Measurements from ENCODE around the gene CSN2.
"Not testable (repeated sequence)": the region's sequence is repeated elsewhere in the genome, so short reads cannot be mapped to it uniquely, and the experiment has no call there.

CSN2 gene

GRCh38 chr4:69970071-69970470 is 4.5 kb upstream of the CSN2 start:
- no peaks in the 10 kb centered on the region for H3K27me3 ChIP-seq (ENCODE audit: control insufficient read depth in 1 of 2, insufficient read depth in 2 of 2, low read length in 2 of 2)
- no peaks in the 10 kb centered on the region for H3K9me3 ChIP-seq (ENCODE audit: low read length)
- H3K36me3 ChIP-seq (ENCODE audit: insufficient read depth, low read length) = no peaks in the 10 kb centered on the region
- no peak overlapping the region for H3K9ac ChIP-seq (ENCODE audit: low read length)
- no peaks in the 10 kb centered on the region for H3K4me1 ChIP-seq (ENCODE audit: insufficient read depth, low read length)
- no peak overlapping the region for H3K4me3 ChIP-seq (ENCODE audit: low read depth in 1 of 2, low read length in 2 of 2)
- no peak overlapping the region for H3K27ac ChIP-seq (ENCODE audit: low read depth, low read length)

GRCh38 chr4:69957209-69957608 is 8.3 kb downstream of the CSN2 start:
- Histone ChIP-seq H3K27me3 (ENCODE audit: control insufficient read depth in 1 of 2, insufficient read depth in 2 of 2, low read length in 2 of 2) (no peaks in the 10 kb centered on the region), H3K4me3 (ENCODE audit: low read depth in 1 of 2, low read length in 2 of 2) (no peak overlapping the region), H3K36me3 (ENCODE audit: insufficient read depth, low read length) (no peaks in the 10 kb centered on the region), H3K4me1 (ENCODE audit: insufficient read depth, low read length) (no peaks in the 10 kb centered on the region), H3K9me3 (ENCODE audit: low read length) (no peaks in the 10 kb centered on the region), H3K27ac (ENCODE audit: low read depth, low read length) (no peak overlapping the region), H3K9ac (ENCODE audit: low read length) (no peak overlapping the region)

GRCh38 chr4:69951602-69952001 is 13.9 kb downstream of the CSN2 start:
- Histone ChIP-seq H3K36me3 (ENCODE audit: insufficient read depth, low read length) (no peaks in the 10 kb centered on the region), H3K27me3 (ENCODE audit: control insufficient read depth in 1 of 2, insufficient read depth in 2 of 2, low read length in 2 of 2) (no peaks in the 10 kb centered on the region), H3K4me3 (ENCODE audit: low read depth in 1 of 2, low read length in 2 of 2) (no peak overlapping the region), H3K4me1 (ENCODE audit: insufficient read depth, low read length) (no peaks in the 10 kb centered on the region), H3K9ac (ENCODE audit: low read length) (no peak overlapping the region), H3K9me3 (ENCODE audit: low read length) (no peaks in the 10 kb centered on the region), H3K27ac (ENCODE audit: low read depth, low read length) (no peak overlapping the region)

GRCh38 chr4:69936566-69936965 is 29.0 kb downstream of the CSN2 start:
- Histone ChIP-seq H3K4me3 (ENCODE audit: low read depth in 1 of 2, low read length in 2 of 2) (no peak overlapping the region), H3K4me1 (ENCODE audit: insufficient read depth, low read length) (no peaks in the 10 kb centered on the region)

GRCh38 chr4:69934150-69934549 is 31.4 kb downstream of the CSN2 start:
- no peaks in the 10 kb centered on the region for H3K4me1 ChIP-seq (ENCODE audit: insufficient read depth, low read length)
- H3K27ac ChIP-seq (ENCODE audit: low read depth, low read length) = no peak overlapping the region
- no peaks in the 10 kb centered on the region for H3K27me3 ChIP-seq (ENCODE audit: control insufficient read depth in 1 of 2, insufficient read depth in 2 of 2, low read length in 2 of 2)
- H3K4me3 ChIP-seq (ENCODE audit: low read depth in 1 of 2, low read length in 2 of 2) = no peak overlapping the region
- no peak overlapping the region for H3K9ac ChIP-seq (ENCODE audit: low read length)
- no peaks in the 10 kb centered on the region for H3K36me3 ChIP-seq (ENCODE audit: insufficient read depth, low read length)
- no peaks in the 10 kb centered on the region for H3K9me3 ChIP-seq (ENCODE audit: low read length)

More at GRCh38 chr4:69936566-69936965, 29.0 kb downstream of the CSN2 start:
- no peak overlapping the region for H3K27ac ChIP-seq (ENCODE audit: low read depth, low read length)
- H3K27me3 ChIP-seq (ENCODE audit: control insufficient read depth in 1 of 2, insufficient read depth in 2 of 2, low read length in 2 of 2) = no peaks in the 10 kb centered on the region
- no peak overlapping the region for H3K9ac ChIP-seq (ENCODE audit: low read length)
- H3K36me3 ChIP-seq (ENCODE audit: insufficient read depth, low read length) = no peaks in the 10 kb centered on the region
- H3K9me3 ChIP-seq (ENCODE audit: low read length) = no peaks in the 10 kb centered on the region

GRCh38 chr4:69930768-69931167 is 34.8 kb downstream of the CSN2 start, which contains the start of gene CSN1S1:
Gene CSN1S1, plus strand, starts transcription at chr4:69931068. Its CDS starts 1,488 bp downstream, at chr4:69932556.
- no peaks in the 10 kb centered on the region for H3K9me3 ChIP-seq (ENCODE audit: low read length)
- no peaks in the 10 kb centered on the region for H3K27me3 ChIP-seq (ENCODE audit: control insufficient read depth in 1 of 2, insufficient read depth in 2 of 2, low read length in 2 of 2)
- no peaks in the 10 kb centered on the region for H3K36me3 ChIP-seq (ENCODE audit: insufficient read depth, low read length)
- H3K27ac ChIP-seq (ENCODE audit: low read depth, low read length) = no peak within 1 kb of the TSS
- H3K4me3 ChIP-seq (ENCODE audit: low read depth in 1 of 2, low read length in 2 of 2) = no peak within 1 kb of the TSS
- H3K4me1 ChIP-seq (ENCODE audit: insufficient read depth, low read length) = no peaks in the 10 kb centered on the region
- H3K9ac ChIP-seq (ENCODE audit: low read length) = no peak within 1 kb of the TSS

- not testable (repeated sequence) for H3K9me3 ChIP-seq (ENCODE audit: low read length)
Measured at GRCh38 chr4:69923782-69924410, 41.6 kb downstream of the CSN2 start.

GRCh38 chr4:69920874-69921273 is 44.7 kb downstream of the CSN2 start:
- H3K4me1 ChIP-seq (ENCODE audit: insufficient read depth, low read length) = no peaks in the 10 kb centered on the region
- no peaks in the 10 kb centered on the region for H3K9me3 ChIP-seq (ENCODE audit: low read length)
- no peak overlapping the region for H3K4me3 ChIP-seq (ENCODE audit: low read depth in 1 of 2, low read length in 2 of 2)
- no peak overlapping the region for H3K27ac ChIP-seq (ENCODE audit: low read depth, low read length)
- no peaks in the 10 kb centered on the region for H3K36me3 ChIP-seq (ENCODE audit: insufficient read depth, low read length)
- H3K27me3 ChIP-seq (ENCODE audit: control insufficient read depth in 1 of 2, insufficient read depth in 2 of 2, low read length in 2 of 2) = no peaks in the 10 kb centered on the region
- H3K9ac ChIP-seq (ENCODE audit: low read length) = no peak overlapping the region

More at GRCh38 chr4:69923782-69924410, 41.6 kb downstream of the CSN2 start:
- not testable (repeated sequence) for H3K4me3 ChIP-seq (ENCODE audit: low read depth in 1 of 2, low read length in 2 of 2); H3K9ac ChIP-seq (ENCODE audit: low read length); H3K27ac ChIP-seq (ENCODE audit: low read depth, low read length); H3K27me3 ChIP-seq (ENCODE audit: control insufficient read depth in 1 of 2, insufficient read depth in 2 of 2, low read length in 2 of 2); H3K36me3 ChIP-seq (ENCODE audit: insufficient read depth, low read length); H3K4me1 ChIP-seq (ENCODE audit: insufficient read depth, low read length)

GRCh38 chr4:69910016-69910782 is 55.3 kb downstream of the CSN2 start:
- Histone ChIP-seq H3K4me3 (ENCODE audit: low read depth in 1 of 2, low read length in 2 of 2) (no peak overlapping the region), H3K27ac (ENCODE audit: low read depth, low read length) (no peak overlapping the region), H3K36me3 (ENCODE audit: insufficient read depth, low read length) (no peaks in the 10 kb centered on the region), H3K27me3 (ENCODE audit: control insufficient read depth in 1 of 2, insufficient read depth in 2 of 2, low read length in 2 of 2) (no peaks in the 10 kb centered on the region), H3K9me3 (ENCODE audit: low read length) (no peaks in the 10 kb centered on the region), H3K9ac (ENCODE audit: low read length) (no peak overlapping the region), H3K4me1 (ENCODE audit: insufficient read depth, low read length) (no peaks in the 10 kb centered on the region)

GRCh38 chr4:69909195-69909594 is 56.3 kb downstream of the CSN2 start:
- Histone ChIP-seq H3K4me3 (ENCODE audit: low read depth in 1 of 2, low read length in 2 of 2) (no peak overlapping the region), H3K27me3 (ENCODE audit: control insufficient read depth in 1 of 2, insufficient read depth in 2 of 2, low read length in 2 of 2) (no peaks in the 10 kb centered on the region), H3K36me3 (ENCODE audit: insufficient read depth, low read length) (no peaks in the 10 kb centered on the region), H3K27ac (ENCODE audit: low read depth, low read length) (no peak overlapping the region), H3K9me3 (ENCODE audit: low read length) (no peaks in the 10 kb centered on the region), H3K9ac (ENCODE audit: low read length) (no peak overlapping the region), H3K4me1 (ENCODE audit: insufficient read depth, low read length) (no peaks in the 10 kb centered on the region)

- Histone ChIP-seq H3K4me3 (ENCODE audit: low read depth in 1 of 2, low read length in 2 of 2) (no peak overlapping the region), H3K27ac (ENCODE audit: low read depth, low read length) (no peak overlapping the region), H3K27me3 (ENCODE audit: control insufficient read depth in 1 of 2, insufficient read depth in 2 of 2, low read length in 2 of 2) (no peaks in the 10 kb centered on the region), H3K4me1 (ENCODE audit: insufficient read depth, low read length) (no peaks in the 10 kb centered on the region), H3K36me3 (ENCODE audit: insufficient read depth, low read length) (no peaks in the 10 kb centered on the region), H3K9ac (ENCODE audit: low read length) (no peak overlapping the region), H3K9me3 (ENCODE audit: low read length) (no peaks in the 10 kb centered on the region)
Measured at GRCh38 chr4:69907151-69907550, 58.4 kb downstream of the CSN2 start.

Data from muscle layer of colon (tissue), 2 donors.